Measurements from ENCODE around the gene ZGPAT. TPM values are rescaled to one million over a fixed set of nuclear protein-coding genes. Genes with fewer than 3 reads are reported as not detected.
A peak's percentile ranks its signal among the peaks of the same experiment; 100 is the strongest.

ZGPAT gene
- total RNA-seq, 4 donors from 2014 or later, result 22.5 to 38.9 (median 28.6) TPM

DNA sequence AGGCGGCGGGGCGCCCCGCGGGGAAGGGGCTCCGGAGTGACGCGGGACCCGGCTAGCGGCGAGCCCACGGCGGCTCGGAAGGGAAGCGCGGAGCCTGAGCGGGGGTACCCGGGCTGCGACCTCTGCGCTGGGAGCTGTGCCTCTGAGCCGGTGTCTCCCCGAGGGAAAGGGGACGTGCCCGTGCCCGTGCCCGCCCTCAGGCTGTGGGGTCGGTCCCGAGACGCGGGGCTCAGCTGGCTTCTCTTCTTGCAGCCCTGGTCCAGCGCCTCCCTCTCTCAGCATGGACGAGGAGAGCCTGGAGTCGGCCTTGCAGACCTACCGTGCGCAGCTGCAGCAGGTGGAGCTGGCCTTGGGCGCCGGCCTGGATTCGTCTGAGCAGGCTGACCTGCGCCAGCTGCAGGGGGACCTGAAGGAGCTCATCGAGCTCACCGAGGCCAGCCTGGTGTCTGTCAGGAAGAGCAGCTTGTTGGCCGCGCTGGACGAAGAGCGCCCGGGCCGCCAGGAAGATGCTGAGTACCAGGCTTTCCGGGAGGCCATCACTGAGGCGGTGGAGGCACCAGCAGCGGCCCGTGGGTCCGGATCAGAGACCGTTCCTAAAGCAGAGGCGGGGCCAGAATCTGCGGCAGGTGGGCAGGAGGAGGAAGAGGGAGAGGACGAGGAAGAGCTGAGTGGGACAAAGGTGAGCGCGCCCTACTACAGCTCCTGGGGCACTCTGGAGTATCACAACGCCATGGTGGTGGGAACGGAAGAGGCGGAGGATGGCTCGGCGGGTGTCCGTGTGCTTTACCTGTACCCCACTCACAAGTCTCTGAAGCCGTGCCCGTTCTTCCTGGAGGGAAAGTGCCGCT, 686 bp downstream of the ZGPAT start:
- Histone ChIP-seq H3K27ac (replicated peaks in 1 of 4) (peak overlapping the region; percentile 81 to 96 (median 88)), H3K4me3 (peak overlapping the region; percentile 73 to 99 (median 90)), H3K9me3 (no peaks in the 10 kb centered on the region), H3K36me3 (peaks cover 40 to 79% (median 68%) of the 10 kb centered on the region in 4 donors), H3K27me3 (no peaks in the 10 kb centered on the region), H3K4me1 (peaks cover 28 to 45% (median 38%) of the 10 kb centered on the region in 4 donors)
- no peak for DNase-seq (ENCODE audit: extremely low spot score)
- no peak for TF ChIP-seq EP300 (IDR thresholded peaks at IDR 0.05)
- no peak for TF ChIP-seq POLR2AphosphoS5 (IDR thresholded peaks at IDR 0.05)
- TF ChIP-seq, protein P1, sequence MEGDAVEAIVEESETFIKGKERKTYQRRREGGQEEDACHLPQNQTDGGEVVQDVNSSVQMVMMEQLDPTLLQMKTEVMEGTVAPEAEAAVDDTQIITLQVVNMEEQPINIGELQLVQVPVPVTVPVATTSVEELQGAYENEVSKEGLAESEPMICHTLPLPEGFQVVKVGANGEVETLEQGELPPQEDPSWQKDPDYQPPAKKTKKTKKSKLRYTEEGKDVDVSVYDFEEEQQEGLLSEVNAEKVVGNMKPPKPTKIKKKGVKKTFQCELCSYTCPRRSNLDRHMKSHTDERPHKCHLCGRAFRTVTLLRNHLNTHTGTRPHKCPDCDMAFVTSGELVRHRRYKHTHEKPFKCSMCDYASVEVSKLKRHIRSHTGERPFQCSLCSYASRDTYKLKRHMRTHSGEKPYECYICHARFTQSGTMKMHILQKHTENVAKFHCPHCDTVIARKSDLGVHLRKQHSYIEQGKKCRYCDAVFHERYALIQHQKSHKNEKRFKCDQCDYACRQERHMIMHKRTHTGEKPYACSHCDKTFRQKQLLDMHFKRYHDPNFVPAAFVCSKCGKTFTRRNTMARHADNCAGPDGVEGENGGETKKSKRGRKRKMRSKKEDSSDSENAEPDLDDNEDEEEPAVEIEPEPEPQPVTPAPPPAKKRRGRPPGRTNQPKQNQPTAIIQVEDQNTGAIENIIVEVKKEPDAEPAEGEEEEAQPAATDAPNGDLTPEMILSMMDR (IDR thresholded peaks at IDR 0.05), result no peak
- TF ChIP-seq POLR2A (IDR thresholded peaks at IDR 0.05; ENCODE audit: low read depth), result no peak
- 34% methylated on average over 38 of the region's 67 CpGs for WGBS
- intact Hi-C loops (cut with DNase I), result loop anchor here (5.0 kb wide), 1 partner anchor 51 kb away; the partner anchor contains the start of gene RTEL1

DNA sequence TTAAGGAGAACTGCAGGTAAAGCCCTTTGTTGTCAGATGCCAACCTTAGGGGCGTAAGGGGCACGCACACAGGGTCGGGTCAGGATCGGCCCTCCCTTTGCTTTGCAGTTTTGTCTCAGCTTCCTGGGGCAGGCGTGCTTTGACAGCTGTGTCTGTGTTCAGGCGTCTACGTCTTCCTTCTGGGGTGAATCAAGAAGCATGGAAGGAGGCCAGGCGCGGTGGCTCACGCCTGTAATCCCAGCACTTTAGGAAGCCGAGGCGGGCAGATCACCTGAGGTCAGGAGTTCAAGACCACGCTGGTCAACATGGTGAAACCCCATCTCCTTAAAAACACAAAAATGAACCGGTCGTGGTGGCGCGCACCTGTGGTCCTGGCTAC, 1.3 kb downstream of the ZGPAT start:
- no peaks in the 10 kb centered on the region for H3K27me3 ChIP-seq
- WGBS, result 87% methylated on average over 17 of the region's 17 CpGs
- DNase-seq (ENCODE audit: extremely low spot score), result no peak
- H3K4me1 ChIP-seq, result peaks cover 28 to 45% (median 38%) of the 10 kb centered on the region in 4 donors
- peak overlapping the region; percentile 73 to 99 (median 90) for H3K4me3 ChIP-seq
- no peaks in the 10 kb centered on the region for H3K9me3 ChIP-seq
- peak overlapping the region in 1 of 4 donors; percentile 96 for H3K27ac ChIP-seq (replicated peaks in 1 of 4)
- intact Hi-C loops (cut with DNase I), result loop anchor here (5.0 kb wide), 1 partner anchor 52 kb away; the partner anchor contains the start of gene RTEL1
- TF ChIP-seq POLR2A (IDR thresholded peaks at IDR 0.05; ENCODE audit: low read depth) (no peak), EP300 (IDR thresholded peaks at IDR 0.05) (no peak), POLR2AphosphoS5 (IDR thresholded peaks at IDR 0.05) (no peak)
- TF ChIP-seq, protein P1 (IDR thresholded peaks at IDR 0.05), result no peak
- H3K36me3 ChIP-seq, result peaks cover 40 to 77% (median 65%) of the 10 kb centered on the region in 4 donors

DNA sequence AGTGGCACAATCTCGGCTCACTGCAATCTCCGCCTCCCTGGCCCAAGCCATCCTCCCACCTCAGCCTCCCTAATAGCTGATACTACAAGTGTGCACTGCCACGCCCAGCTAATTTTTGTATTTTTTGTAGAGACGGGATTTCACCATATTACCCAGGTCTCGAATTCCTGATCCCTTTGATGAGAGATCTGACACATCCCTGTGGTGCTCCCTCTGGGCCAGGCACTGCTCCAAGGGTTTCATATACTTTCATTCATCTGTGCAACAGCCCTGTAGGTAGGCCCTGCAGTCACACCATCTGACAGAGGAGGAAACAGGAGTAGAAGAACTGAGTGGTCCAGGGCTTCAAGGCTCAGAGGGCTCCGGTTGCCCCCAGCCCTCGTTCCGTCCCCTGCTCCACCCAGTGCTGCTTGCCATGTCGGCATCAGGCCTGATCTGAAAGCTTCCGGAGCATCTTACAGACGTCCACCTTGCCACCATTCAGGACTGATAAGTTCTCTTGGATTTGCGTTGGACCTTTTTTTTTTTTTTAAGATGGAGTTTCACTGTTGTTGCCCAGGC, 3.3 kb downstream of the ZGPAT start:
- H3K27ac ChIP-seq (replicated peaks in 1 of 4), result no peak overlapping the region
- H3K4me3 ChIP-seq, result no peak overlapping the region
- H3K4me1 ChIP-seq, result peaks cover 25 to 38% (median 34%) of the 10 kb centered on the region in 4 donors
- no peaks in the 10 kb centered on the region for H3K27me3 ChIP-seq
- intact Hi-C loops (cut with DNase I), result no loop called here
- peaks cover 0 to 14% (median 7%) of the 10 kb centered on the region in 4 donors for H3K9me3 ChIP-seq
- peaks cover 32 to 75% (median 61%) of the 10 kb centered on the region in 4 donors for H3K36me3 ChIP-seq
- TF ChIP-seq POLR2A (IDR thresholded peaks at IDR 0.05; ENCODE audit: low read depth) (no peak), POLR2AphosphoS5 (IDR thresholded peaks at IDR 0.05) (no peak), EP300 (IDR thresholded peaks at IDR 0.05) (no peak)
- TF ChIP-seq, protein P1 (IDR thresholded peaks at IDR 0.05), result no peak
- DNase-seq (ENCODE audit: extremely low spot score), result no peak
- WGBS, result 82% methylated on average over 12 of the region's 12 CpGs

- TF ChIP-seq EP300 (IDR thresholded peaks at IDR 0.05), result no peak
- TF ChIP-seq POLR2AphosphoS5 (IDR thresholded peaks at IDR 0.05), result no peak
- TF ChIP-seq, protein P1 (IDR thresholded peaks at IDR 0.05), result no peak
- no peak for TF ChIP-seq POLR2A (IDR thresholded peaks at IDR 0.05; ENCODE audit: low read depth)
- Histone ChIP-seq H3K9me3 (peaks cover 0 to 17% (median 7%) of the 10 kb centered on the region in 4 donors), H3K4me1 (peaks cover 17 to 28% (median 23%) of the 10 kb centered on the region in 4 donors), H3K27ac (replicated peaks in 1 of 4) (no peak overlapping the region), H3K27me3 (no peaks in the 10 kb centered on the region), H3K4me3 (no peak overlapping the region), H3K36me3 (peaks cover 28 to 79% (median 62%) of the 10 kb centered on the region in 4 donors)
- intact Hi-C loops (cut with DNase I), result no loop called here
- 100% methylated on average over 1 of the region's 1 CpG for WGBS
- DNase-seq (ENCODE audit: extremely low spot score), result no peak
Observed at GRCh38 chr20:63712191-63712590, 4.4 kb downstream of the ZGPAT start.
